Ovary (tissue), 9 donors: Measurements from ENCODE around the gene KIF26B. TPM values are rescaled to one million over a fixed set of nuclear protein-coding genes. Genes with fewer than 3 reads are reported as not detected.

Experiments
- DNase-seq, 5 donors: peaks; one replicate each; pipeline ENCODE4 v3.0.0-alpha.2; 2019 to 2020
- H3K27ac ChIP-seq, 2 donors: fragments of 200-600 bp; one replicate each; pipeline versions ENCODE4 v1.5.1 to v1.8.0; 2019 to 2022
- H3K27me3 ChIP-seq: fragments of 200-600 bp; one replicate; pipeline ENCODE4 v1.8.0; 2022
- H3K36me3 ChIP-seq: fragments of 200-600 bp; sonication (generic); one replicate; pipeline ENCODE4 v1.5.1; 2019
- H3K4me1 ChIP-seq: one replicate; pipeline ENCODE4 v1.8.1; 2013; ENCODE audit warnings: mild to moderate bottlenecking, moderate library complexity; ENCODE audit not compliant: insufficient read depth
- H3K4me3 ChIP-seq: fragments of 200-600 bp; sonication (generic); one replicate; pipeline ENCODE4 v1.5.1; 2017
- H3K9me3 ChIP-seq, 2 donors: fragments of 200-600 bp in 1 of 2; sonication (generic) in 1 of 2; one replicate each; pipeline versions ENCODE4 v1.5.1 to v1.8.1; 2013 to 2019; ENCODE audit warnings: mild to moderate bottlenecking in 1 of 2, moderate library complexity in 1 of 2
- EP300 ChIP-seq: sonication (generic); formaldehyde crosslinking; IDR thresholded peaks from one replicate; pipeline ENCODE4 v1.6.1; 2017; ENCODE audit warnings: antibody characterized with exemption
- POLR2A ChIP-seq: fragments of 450-650 bp; IDR thresholded peaks from one replicate; pipeline ENCODE4 v1.6.1; 2017; ENCODE audit warnings: antibody characterized with exemption, mild to moderate bottlenecking, moderate library complexity
- WGBS, 3 donors: extraction: QIAGEN DNeasy Blood & Tissue Kit in 1 of 3; methylation state at CpG; one replicate each; pipeline versions ENCODE4 v1.1.5 to v1.1.7; 2013 to 2017; 5-methylcytosine and 5-hydroxymethylcytosine counted together
- intact Hi-C, 4 donors: fragments of 100-400 bp; cut with DNase I; formaldehyde crosslinking; loops; one replicate each; pipeline versions ENCODE4 v1.11.0 to v1.15.1; 2022 to 2023
- polyA plus RNA-seq, 2 donors: library from polyadenylated mRNA; stranded (reverse); fragments of 200-250 nt in 1 of 2; fragments of 350-450 nt in 1 of 2; fragmentation: Illumina TruSeq in 1 of 2; extraction: RNeasy Lipid Tissue Mini Kit (QIAGEN cat#74804) in 1 of 2; gene quantifications; one replicate each; pipeline ENCODE4 v1.2.3, GENCODE V29; 2013 to 2014
- total RNA-seq, 7 donors: library from RNA; depleted of rRNA in 2 of 7; stranded (reverse); fragments of >200 nt in 2 of 7; fragmentation: NEBNext Ultra II Directional in 3 of 7; extraction: Animal tissue kit (Norgen Biotek cat#: 25700) in 3 of 7; gene quantifications; one replicate each; pipeline versions ENCODE4 v1.1.0 to v1.2.4, GENCODE V29; 2016 to 2023
- TF ChIP-seq, protein P1 (sequence below), 3 donors: fragments of 450-650 bp in 2 of 3; fragments of 200-600 bp in 1 of 3; IDR thresholded peaks; one replicate each; pipeline versions ENCODE4 v1.5.1 to v1.8.0; 2016 to 2022; ENCODE audit warnings: antibody characterized with exemption in 3 of 3, mild to moderate bottlenecking in 1 of 3
- donor health status: DM: no; HTN: no; CAD: no; lungs with moderate emphysema.
- donor health status: DM: no; HTN: no; CAD: no.
- donor health status: Bipolar disorder and iron deficiency.
- donor health status: DM: yes; HTN: yes; CAD: no.
- donor health status: DM: no; HTN: no; CAD: no.
- donor health status: DM: yes; HTN: yes; CAD: no.

The KIF26B gene
- total and polyA plus RNA-seq, 9 donors: 0.28 to 4.0 (median 0.54) TPM

DNA sequence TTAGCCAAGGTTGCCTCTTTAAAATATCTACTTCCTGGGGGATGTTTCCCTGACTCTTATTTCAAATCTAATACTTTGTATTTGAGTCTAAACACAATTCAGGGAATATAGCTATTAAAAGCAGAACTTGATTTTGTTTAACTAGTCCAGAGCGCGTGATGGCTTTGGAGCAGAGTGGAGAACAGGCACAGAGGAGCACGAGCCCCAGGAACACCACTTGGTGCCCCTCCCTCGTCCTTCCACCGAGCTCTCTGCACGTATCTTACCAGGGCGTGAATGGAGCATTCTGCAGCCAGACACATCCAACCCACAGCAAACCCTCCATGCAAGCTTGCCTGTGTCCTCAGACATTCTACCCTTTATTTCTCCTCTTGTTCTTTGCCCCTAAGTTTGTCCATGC is 14.1 kb downstream of the KIF26B start:
- Histone ChIP-seq H3K27me3 (no peaks in the 10 kb centered on the region), H3K9me3 (no peaks in the 10 kb centered on the region), H3K36me3 (no peaks in the 10 kb centered on the region), H3K27ac (no peak overlapping the region), H3K4me3 (no peak overlapping the region), H3K4me1 (no peaks in the 10 kb centered on the region)
- DNase-seq: no peak
- 84 to 88% (median 84%) methylated on average over 7 of the region's 7 CpGs for WGBS, 3 donors
- TF ChIP-seq, protein P1, sequence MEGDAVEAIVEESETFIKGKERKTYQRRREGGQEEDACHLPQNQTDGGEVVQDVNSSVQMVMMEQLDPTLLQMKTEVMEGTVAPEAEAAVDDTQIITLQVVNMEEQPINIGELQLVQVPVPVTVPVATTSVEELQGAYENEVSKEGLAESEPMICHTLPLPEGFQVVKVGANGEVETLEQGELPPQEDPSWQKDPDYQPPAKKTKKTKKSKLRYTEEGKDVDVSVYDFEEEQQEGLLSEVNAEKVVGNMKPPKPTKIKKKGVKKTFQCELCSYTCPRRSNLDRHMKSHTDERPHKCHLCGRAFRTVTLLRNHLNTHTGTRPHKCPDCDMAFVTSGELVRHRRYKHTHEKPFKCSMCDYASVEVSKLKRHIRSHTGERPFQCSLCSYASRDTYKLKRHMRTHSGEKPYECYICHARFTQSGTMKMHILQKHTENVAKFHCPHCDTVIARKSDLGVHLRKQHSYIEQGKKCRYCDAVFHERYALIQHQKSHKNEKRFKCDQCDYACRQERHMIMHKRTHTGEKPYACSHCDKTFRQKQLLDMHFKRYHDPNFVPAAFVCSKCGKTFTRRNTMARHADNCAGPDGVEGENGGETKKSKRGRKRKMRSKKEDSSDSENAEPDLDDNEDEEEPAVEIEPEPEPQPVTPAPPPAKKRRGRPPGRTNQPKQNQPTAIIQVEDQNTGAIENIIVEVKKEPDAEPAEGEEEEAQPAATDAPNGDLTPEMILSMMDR (IDR thresholded peaks at IDR 0.05): no peak
- TF ChIP-seq POLR2A: no peak
- TF ChIP-seq EP300: no peak
- intact Hi-C loops: no loop called here

DNA sequence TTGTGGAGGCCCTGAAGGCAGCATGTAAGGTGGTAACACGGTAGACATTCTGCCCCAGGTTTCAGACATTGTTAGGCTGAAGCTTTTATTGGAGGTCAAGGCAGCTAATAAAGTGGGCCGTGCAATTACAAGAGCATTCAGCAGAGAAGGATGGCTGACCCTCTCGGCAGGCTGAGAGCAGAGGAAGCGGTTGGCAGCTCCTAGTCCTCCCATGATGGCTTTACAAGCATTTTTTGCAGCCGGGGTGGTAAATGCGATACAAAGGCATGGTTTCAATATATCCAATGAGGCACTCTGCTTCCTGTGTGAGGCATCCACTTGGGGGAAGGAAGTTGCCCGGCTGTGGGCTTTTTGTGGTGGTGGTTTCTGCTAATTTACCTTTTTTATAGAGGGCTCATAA is 14.6 kb downstream of the KIF26B start:
- no peak overlapping the region for H3K4me3 ChIP-seq
- H3K27ac ChIP-seq: no peak overlapping the region
- intact Hi-C loops: no loop called here
- H3K9me3 ChIP-seq: no peaks in the 10 kb centered on the region
- no peaks in the 10 kb centered on the region for H3K36me3 ChIP-seq
- H3K27me3 ChIP-seq: no peaks in the 10 kb centered on the region
- TF ChIP-seq EP300 (no peak), POLR2A (no peak)
- TF ChIP-seq, protein P1 (IDR thresholded peaks at IDR 0.05): no peak
- no peak for DNase-seq
- no peaks in the 10 kb centered on the region for H3K4me1 ChIP-seq
- whole genome bisulfite sequencing, 3 donors: 70 to 85% (median 81%) methylated on average over 7 of the region's 7 CpGs

DNA sequence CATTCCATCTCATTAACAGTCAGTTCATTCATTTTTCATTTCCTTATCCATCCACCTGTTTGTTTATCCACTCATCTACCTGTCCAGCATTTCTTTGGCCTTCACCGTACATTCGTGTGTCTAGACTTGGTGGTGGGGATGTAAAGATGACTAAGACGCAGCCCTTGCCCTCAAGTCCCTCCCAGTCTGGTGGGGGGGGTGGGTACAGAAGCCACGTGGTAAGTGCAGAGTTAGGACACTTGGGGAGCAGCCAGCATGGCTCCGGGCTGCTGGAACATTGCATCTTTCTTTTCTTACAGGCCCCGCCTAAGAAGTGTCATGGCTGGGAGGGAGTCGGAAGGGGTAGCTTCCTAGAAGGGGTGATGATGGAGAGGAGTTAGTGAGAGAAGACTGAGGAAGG is 17.2 kb downstream of the KIF26B start:
- no peak for DNase-seq
- H3K27me3 ChIP-seq: no peaks in the 10 kb centered on the region
- H3K9me3 ChIP-seq: no peaks in the 10 kb centered on the region
- 69 to 74% (median 73%) methylated on average over 7 of the region's 7 CpGs for WGBS, 3 donors
- H3K36me3 ChIP-seq: no peaks in the 10 kb centered on the region
- H3K27ac ChIP-seq: no peak overlapping the region
- intact Hi-C loops: no loop called here
- H3K4me1 ChIP-seq: no peaks in the 10 kb centered on the region
- no peak for TF ChIP-seq EP300
- TF ChIP-seq, protein P1 (IDR thresholded peaks at IDR 0.05): no peak
- TF ChIP-seq POLR2A: no peak
- H3K4me3 ChIP-seq: no peak overlapping the region

GRCh38 chr1:245172829-245173228 is 18.0 kb downstream of the KIF26B start:
- intact Hi-C loops: no loop called here

More at GRCh38 chr1:245172829-245173228, 18.0 kb downstream of the KIF26B start:
- H3K36me3 ChIP-seq: no peaks in the 10 kb centered on the region
- no peak for DNase-seq
- no peak overlapping the region for H3K4me3 ChIP-seq
- H3K27me3 ChIP-seq: no peaks in the 10 kb centered on the region
- H3K4me1 ChIP-seq: no peaks in the 10 kb centered on the region
- H3K9me3 ChIP-seq: no peaks in the 10 kb centered on the region
- TF ChIP-seq POLR2A: no peak
- TF ChIP-seq, protein P1 (IDR thresholded peaks at IDR 0.05): no peak
- no peak for TF ChIP-seq EP300
- WGBS, 3 donors: 92 to 100% (median 99%) methylated on average over 2 of the region's 2 CpGs
- no peak overlapping the region for H3K27ac ChIP-seq
